HepG2 (cell line): Measurements from ENCODE around the gene CCS. TPM values are rescaled to one million over a fixed set of nuclear protein-coding genes. Genes with fewer than 3 reads are reported as not detected.

Experiments used
- ATAC-seq: fragments of 200-7000 bp; cut with Tn5 transposase; 3 replicates; pipeline ENCODE4 v1.9.1; 2020; ENCODE audit warnings: mild to moderate bottlenecking, moderate library complexity
- BruUV-seq: library from RNA; stranded (reverse); fragments of 400-500 nt; replicated peaks from 2 replicates; lab custom pipeline; 2021; lab: Mats Ljungman, UMichigan
- CTCF ChIA-PET: fragments of 300-600 bp; formaldehyde crosslinking; extraction: SDS; loops from one replicate; lab custom pipeline; 2021; ENCODE audit warnings: low total read pairs, inconsistent platforms, low intra/inter-chr PET ratio; lab: Yijun Ruan, JAX
- POLR2A ChIA-PET: fragments of 350-600 bp; sonication (Branson Sonifier 250); formaldehyde crosslinking; loops from one replicate; lab custom pipeline; 2020; ENCODE audit warnings: antibody characterized with exemption, inconsistent platforms; lab: Yijun Ruan, JAX
- DNase-seq: peaks from one replicate; pipeline ENCODE4 v3.0.0-alpha.2; 2015; ENCODE audit warnings: low spot score
- FAIRE-seq: peaks from 3 replicates; lab custom pipeline; 2011; peaks lifted over from hg19 to GRCh38; lab: Jason Lieb, UNC
- H2AFZ ChIP-seq: one replicate; pipeline ENCODE4 v1.6.1; 2011; ENCODE audit warnings: low read length, inconsistent platforms
- H3K27ac ChIP-seq: fragments of 300-600 bp; 3 replicates; pipeline ENCODE4 v1.8.0; 2011; ENCODE audit warnings: mixed run types, mild to moderate bottlenecking, mixed read lengths, low read length, inconsistent platforms; ENCODE audit not compliant: insufficient read depth; ENCODE audit errors: extremely low read length
- H3K27me3 ChIP-seq, 2 experiments: fragments of 200-600 bp in 1 of 2; 2 replicates in 1 of 2; 3 replicates in 1 of 2; pipeline versions ENCODE4 v1.6.0 to v1.8.0; 2011; ENCODE audit warnings: low read length in 2 of 2, mild to moderate bottlenecking in 2 of 2, moderate library complexity in 2 of 2, inconsistent platforms in 1 of 2; ENCODE audit not compliant: insufficient read depth in 2 of 2, control insufficient read depth in 1 of 2
- H3K36me3 ChIP-seq, 2 experiments: fragments of 200-600 bp in 1 of 2; replicated peaks in 1 of 2; 2 replicates in 1 of 2; 3 replicates in 1 of 2; pipeline versions ENCODE4 v1.5.1 to v1.8.0; 2011; ENCODE audit warnings: low read length in 2 of 2, inconsistent platforms in 1 of 2; ENCODE audit not compliant: insufficient read depth in 2 of 2, control insufficient read depth in 1 of 2
- H3K4me1 ChIP-seq: 2 replicates; pipeline ENCODE4 v1.5.1; 2012; ENCODE audit warnings: low read length, inconsistent platforms; ENCODE audit not compliant: insufficient read depth
- H3K4me2 ChIP-seq: 2 replicates; pipeline ENCODE4 v1.6.0; 2011; ENCODE audit warnings: low read depth, low read length, inconsistent platforms
- H3K4me3 ChIP-seq, 3 experiments: fragments of 200-600 bp in 1 of 3; sonication (generic), shearing (Covaris generic) in 1 of 3; replicated peaks in 1 of 3; 2 replicates each; pipeline ENCODE4 v1.5.1; 2011 to 2016; ENCODE audit warnings: low read length in 3 of 3, inconsistent platforms in 2 of 3, low read depth in 2 of 3, mild to moderate bottlenecking in 2 of 3, control low read depth in 1 of 3, mixed read lengths in 1 of 3; ENCODE audit not compliant: insufficient read depth in 1 of 3
- H3K79me2 ChIP-seq: one replicate; pipeline ENCODE4 v1.6.1; 2011; ENCODE audit warnings: low read length, inconsistent platforms; ENCODE audit not compliant: insufficient read depth
- H3K9ac ChIP-seq: 2 replicates; pipeline ENCODE4 v1.6.0; 2011; ENCODE audit warnings: mild to moderate bottlenecking, low read depth, low read length, inconsistent platforms; ENCODE audit not compliant: insufficient read depth
- H3K9me3 ChIP-seq: 2 replicates; pipeline ENCODE4 v1.5.1; 2012; ENCODE audit warnings: mild to moderate bottlenecking, low read length
- H4K20me1 ChIP-seq: 2 replicates; pipeline ENCODE4 v1.6.0; 2011; ENCODE audit warnings: inconsistent platforms, mild to moderate bottlenecking, low read length, moderate library complexity; ENCODE audit not compliant: insufficient read depth
- AGO2 ChIP-seq: fragments of 200-400 bp; formaldehyde crosslinking; optimal IDR thresholded peaks from 2 replicates; pipeline ENCODE3; 2017; ENCODE audit warnings: mild to moderate bottlenecking, low read depth, low read length, moderate library complexity
- NR2F2 ChIP-seq: IDR thresholded peaks from 2 replicates; pipeline ENCODE4 v1.6.1; 2012; ENCODE audit warnings: low read depth, inconsistent platforms, borderline replicate concordance
- POLR2A ChIP-seq, 2 experiments: IDR thresholded peaks; 2 replicates each; pipeline ENCODE4 v1.6.1; 2011; ENCODE audit warnings: low read depth in 2 of 2, low read length in 2 of 2, mild to moderate bottlenecking in 1 of 2, moderate library complexity in 1 of 2; ENCODE audit not compliant: insufficient read depth in 1 of 2
- WGBS: methylation state at CpG from one replicate; pipeline ENCODE4 v1.1.6; 2017; ENCODE audit warnings: low lambda C conversion rate; 5-methylcytosine and 5-hydroxymethylcytosine counted together
- in situ Hi-C: cut with HindIII; loops from 2 replicates; pipeline ENCODE4 v1.10.0; 2017; ENCODE audit warnings: low pct_unique_long_range_greater_than_20kb; ENCODE audit not compliant: extremely low pct_ligation_motif_present
- intact Hi-C: fragments of 100-400 bp; cut with micrococcal nuclease; formaldehyde crosslinking; loops from one replicate; pipeline ENCODE4 v1.10.0; 2022; ENCODE audit not compliant: unreplicated experiment
- polyA plus RNA-seq, 8 experiments: library from polyadenylated mRNA; depleted of rRNA in 3 of 8; stranded (reverse) in 7 of 8; unstranded in 1 of 8; fragments of >200 nt; fragmentation: Illumina TruSeq in 4 of 8; extraction: Trizol in 4 of 8; gene quantifications; 2 replicates each; pipeline versions ENCODE4 v1.2.1 to v1.2.3, GENCODE V29; 2011 to 2016; ENCODE audit warnings: low read depth in 4 of 8, missing spikeins in 1 of 8, mixed read lengths in 1 of 8; ENCODE audit not compliant: insufficient read depth in 1 of 8
- total RNA-seq, 5 experiments: library from RNA; depleted of rRNA; stranded (reverse); fragments of >200 nt; fragmentation: Illumina TruSeq; extraction: Trizol; gene quantifications; 2 replicates each; pipeline ENCODE4 v1.2.3, GENCODE V29; 2016; ENCODE audit warnings: low read depth in 1 of 5
- TF ChIP-seq, protein P1 (sequence below): sonication (generic); formaldehyde crosslinking; IDR thresholded peaks from 2 replicates; pipeline ENCODE4 v1.4.0; 2020; ENCODE audit warnings: missing genetic modification reagents

CCS gene
- total and polyA plus RNA-seq, 2 of the 13 experiments (the other 11 are each of a cell fraction or from before 2014, with no cell fraction given) = 25.4 to 44.6 TPM

- peak; percentile 93 for TF ChIP-seq AGO2
Measured at GRCh38 chr11:66643745-66644437, 50.9 kb downstream of the CCS start (continued).

DNA sequence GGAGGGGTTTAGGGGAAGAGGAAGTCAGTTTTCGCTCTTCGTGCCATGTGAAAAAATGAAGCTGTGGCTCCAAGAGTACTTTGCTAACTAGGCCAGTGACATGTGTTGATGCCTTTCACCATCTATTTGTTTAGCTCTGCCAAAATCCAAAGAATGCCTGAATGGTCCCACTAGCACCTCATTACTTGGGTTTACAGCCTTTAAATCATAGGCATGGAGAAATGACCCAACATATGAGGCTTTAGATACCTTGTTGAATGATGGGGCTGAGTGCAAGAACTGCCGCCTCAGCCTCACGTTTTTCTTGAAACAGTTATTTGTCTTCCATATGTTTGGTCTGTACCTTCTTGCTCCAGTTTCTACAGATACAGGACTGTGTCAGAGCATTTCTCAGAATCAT is 53.8 kb downstream of the CCS start:
- ATAC-seq (no peak), FAIRE-seq (no peak), DNase-seq (no peak)
- in situ Hi-C loops (no loop called here), intact Hi-C loops (no loop called here)
- no peaks in the 10 kb centered on the region for H3K9me3 ChIP-seq
- no peak overlapping the region for H3K9ac ChIP-seq
- no peak overlapping the region for H3K4me3 ChIP-seq
- peaks cover 20 to 69% of the 10 kb centered on the region in 2 experiments for H3K36me3 ChIP-seq
- peaks cover 54% of the 10 kb centered on the region for H3K79me2 ChIP-seq
- TF ChIP-seq, protein P1, sequence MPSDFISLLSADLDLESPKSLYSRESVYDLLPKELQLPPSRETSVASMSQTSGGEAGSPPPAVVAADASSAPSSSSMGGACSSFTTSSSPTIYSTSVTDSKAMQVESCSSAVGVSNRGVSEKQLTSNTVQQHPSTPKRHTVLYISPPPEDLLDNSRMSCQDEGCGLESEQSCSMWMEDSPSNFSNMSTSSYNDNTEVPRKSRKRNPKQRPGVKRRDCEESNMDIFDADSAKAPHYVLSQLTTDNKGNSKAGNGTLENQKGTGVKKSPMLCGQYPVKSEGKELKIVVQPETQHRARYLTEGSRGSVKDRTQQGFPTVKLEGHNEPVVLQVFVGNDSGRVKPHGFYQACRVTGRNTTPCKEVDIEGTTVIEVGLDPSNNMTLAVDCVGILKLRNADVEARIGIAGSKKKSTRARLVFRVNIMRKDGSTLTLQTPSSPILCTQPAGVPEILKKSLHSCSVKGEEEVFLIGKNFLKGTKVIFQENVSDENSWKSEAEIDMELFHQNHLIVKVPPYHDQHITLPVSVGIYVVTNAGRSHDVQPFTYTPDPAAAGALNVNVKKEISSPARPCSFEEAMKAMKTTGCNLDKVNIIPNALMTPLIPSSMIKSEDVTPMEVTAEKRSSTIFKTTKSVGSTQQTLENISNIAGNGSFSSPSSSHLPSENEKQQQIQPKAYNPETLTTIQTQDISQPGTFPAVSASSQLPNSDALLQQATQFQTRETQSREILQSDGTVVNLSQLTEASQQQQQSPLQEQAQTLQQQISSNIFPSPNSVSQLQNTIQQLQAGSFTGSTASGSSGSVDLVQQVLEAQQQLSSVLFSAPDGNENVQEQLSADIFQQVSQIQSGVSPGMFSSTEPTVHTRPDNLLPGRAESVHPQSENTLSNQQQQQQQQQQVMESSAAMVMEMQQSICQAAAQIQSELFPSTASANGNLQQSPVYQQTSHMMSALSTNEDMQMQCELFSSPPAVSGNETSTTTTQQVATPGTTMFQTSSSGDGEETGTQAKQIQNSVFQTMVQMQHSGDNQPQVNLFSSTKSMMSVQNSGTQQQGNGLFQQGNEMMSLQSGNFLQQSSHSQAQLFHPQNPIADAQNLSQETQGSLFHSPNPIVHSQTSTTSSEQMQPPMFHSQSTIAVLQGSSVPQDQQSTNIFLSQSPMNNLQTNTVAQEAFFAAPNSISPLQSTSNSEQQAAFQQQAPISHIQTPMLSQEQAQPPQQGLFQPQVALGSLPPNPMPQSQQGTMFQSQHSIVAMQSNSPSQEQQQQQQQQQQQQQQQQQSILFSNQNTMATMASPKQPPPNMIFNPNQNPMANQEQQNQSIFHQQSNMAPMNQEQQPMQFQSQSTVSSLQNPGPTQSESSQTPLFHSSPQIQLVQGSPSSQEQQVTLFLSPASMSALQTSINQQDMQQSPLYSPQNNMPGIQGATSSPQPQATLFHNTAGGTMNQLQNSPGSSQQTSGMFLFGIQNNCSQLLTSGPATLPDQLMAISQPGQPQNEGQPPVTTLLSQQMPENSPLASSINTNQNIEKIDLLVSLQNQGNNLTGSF (CRISPR knock-in tag) = no peak
- no peak for TF ChIP-seq NR2F2
- TF ChIP-seq POLR2A (IDR thresholded peaks at IDR 0.05; ENCODE audit: insufficient read depth in 1 of 2, low read depth in 2 of 2, low read length in 2 of 2) = 0 out of 4 replicates have a peak, but pooled peaks of 1 of the 2 experiments have one; percentile 17
- no peak overlapping the region for H3K27ac ChIP-seq
- no peak overlapping the region for H3K4me2 ChIP-seq
- TSS peak; percentile 4 for BruUV-seq
- no peak overlapping the region for H2AFZ ChIP-seq
- POLR2A ChIA-PET = interaction anchor here (0.6 to 4.5 kb wide), 2 partner anchors 8 to 336 kb away, joined by 3 to 43 read pairs; partner anchors contain the start of gene RBM4
- CTCF ChIA-PET = no interaction called here
- H3K4me1 ChIP-seq = peaks cover 49% of the 10 kb centered on the region
- H3K27me3 ChIP-seq = no peaks in the 10 kb centered on the region
- 98% methylated on average over 4 of the region's 4 CpGs for WGBS
- H4K20me1 ChIP-seq = peaks cover 56% of the 10 kb centered on the region
